Fibroblast of lung (primary cell): ENCODE data around the gene GRID1.

Source experiments
- CTCF ChIP-seq, 2 donors: IDR thresholded peaks in 1 of 2; conservative IDR thresholded peaks in 1 of 2; 1 replicate in 1 of 2; 2 replicates in 1 of 2; pipeline ENCODE4 v1.5.1; 2011 to 2012; ENCODE audit warnings: low read length in 2 of 2, control low read depth in 1 of 2, inconsistent platforms in 1 of 2, low read depth in 1 of 2, mild to moderate bottlenecking in 1 of 2
- EZH2 ChIP-seq: IDR thresholded peaks from 2 replicates; pipeline ENCODE4 v1.5.1; 2012; ENCODE audit warnings: low read length, control low read depth, mild to moderate bottlenecking; ENCODE audit errors: missing control alignments

GRCh38 chr10:85649461-85649860, 717.1 kb downstream of the GRID1 start:
- no peak for TF ChIP-seq CTCF (conservative IDR thresholded peaks at IDR 0.05 in 1 of 2, IDR thresholded peaks at IDR 0.05 in 1 of 2; ENCODE audit: low read depth in 1 of 2, low read length in 2 of 2)
- no peak for TF ChIP-seq EZH2
